GM19240 (cell line): ENCODE data around the gene PPP2R5D.
A peak's percentile ranks its signal among the peaks of the same experiment; 100 is the strongest.
"Not testable (repeated sequence)": the region's sequence is repeated elsewhere in the genome, so short reads cannot be mapped to it uniquely, and the experiment has no call there.

Source experiments
- DNase-seq: peaks from one replicate; pipeline ENCODE4 v3.0.0; 2011; ENCODE audit warnings: low spot score; ENCODE audit not compliant: insufficient read length

Gene PPP2R5D

GRCh38 chr6:42984001-42984923 is at the start of gene PPP2R5D:
Gene PPP2R5D, plus strand, starts transcription at chr6:42984570. Its CDS starts 108 bp downstream, at chr6:42984678.
- DNase-seq = peak; percentile 89

- no peak for DNase-seq
Measured at GRCh38 chr6:42935322-42935721, 49.0 kb upstream of the PPP2R5D start.

GRCh38 chr6:42936398-42936797 is 48.0 kb upstream of the PPP2R5D start:
- DNase-seq = no peak

- no peak for DNase-seq
Measured at GRCh38 chr6:42937548-42938427, 46.6 kb upstream of the PPP2R5D start.

GRCh38 chr6:42938428-42938796 is 46.0 kb upstream of the PPP2R5D start:
- DNase-seq = no peak

GRCh38 chr6:42938987-42939809 is 45.2 kb upstream of the PPP2R5D start:
- no peak for DNase-seq

- DNase-seq = no peak
Measured at GRCh38 chr6:42939810-42940167, 44.6 kb upstream of the PPP2R5D start.

- no peak for DNase-seq
Measured at GRCh38 chr6:42940493-42941045, 43.8 kb upstream of the PPP2R5D start.

GRCh38 chr6:42941356-42941755 is 43.0 kb upstream of the PPP2R5D start:
- not testable (repeated sequence) for DNase-seq

- no peak for DNase-seq
Measured at GRCh38 chr6:42942444-42942843, 41.9 kb upstream of the PPP2R5D start.

GRCh38 chr6:42947950-42948349 is 36.4 kb upstream of the PPP2R5D start:
- no peak for DNase-seq

- DNase-seq = no peak
Measured at GRCh38 chr6:42952389-42952788, 32.0 kb upstream of the PPP2R5D start.

- not testable (repeated sequence) for DNase-seq
Measured at GRCh38 chr6:42954405-42954804, 30.0 kb upstream of the PPP2R5D start.

- no peak for DNase-seq
Measured at GRCh38 chr6:42958125-42958524, 26.2 kb upstream of the PPP2R5D start.

GRCh38 chr6:42959917-42960242 is 24.5 kb upstream of the PPP2R5D start:
- DNase-seq = no peak

GRCh38 chr6:42960243-42961019 is 23.9 kb upstream of the PPP2R5D start, which contains the start of gene GNMT:
Gene GNMT, plus strand, starts transcription at chr6:42960754. Its CDS starts 14 bp downstream, at chr6:42960768.
- DNase-seq = no peak

- no peak for DNase-seq
Measured at GRCh38 chr6:42961020-42961470, 23.3 kb upstream of the PPP2R5D start.

- no peak for DNase-seq
Measured at GRCh38 chr6:42962096-42962495, 22.3 kb upstream of the PPP2R5D start.

GRCh38 chr6:42962502-42963178 is 21.7 kb upstream of the PPP2R5D start:
- DNase-seq = no peak
